ENCODE measurements around the gene XRCC4.

DNA sequence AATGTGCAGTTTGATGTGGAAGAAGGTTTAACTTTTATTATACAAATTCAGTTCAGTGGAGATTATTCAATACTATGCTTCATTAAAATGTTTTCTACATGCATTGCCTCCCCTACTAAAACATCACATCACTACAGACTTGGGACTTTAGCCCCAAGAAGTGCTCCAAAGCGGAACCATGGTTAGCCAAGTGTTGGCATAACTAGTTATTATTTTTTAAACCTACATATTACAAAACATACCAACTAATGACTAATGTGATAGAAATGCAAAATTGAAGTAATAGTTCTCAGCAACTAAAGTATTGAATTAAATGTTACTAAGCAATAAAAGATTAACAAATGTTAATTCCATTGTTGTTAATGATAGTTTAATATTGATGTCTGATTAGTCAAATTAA lies 74.5 kb downstream of the XRCC4 start:
- TF ChIP-seq, protein P1, sequence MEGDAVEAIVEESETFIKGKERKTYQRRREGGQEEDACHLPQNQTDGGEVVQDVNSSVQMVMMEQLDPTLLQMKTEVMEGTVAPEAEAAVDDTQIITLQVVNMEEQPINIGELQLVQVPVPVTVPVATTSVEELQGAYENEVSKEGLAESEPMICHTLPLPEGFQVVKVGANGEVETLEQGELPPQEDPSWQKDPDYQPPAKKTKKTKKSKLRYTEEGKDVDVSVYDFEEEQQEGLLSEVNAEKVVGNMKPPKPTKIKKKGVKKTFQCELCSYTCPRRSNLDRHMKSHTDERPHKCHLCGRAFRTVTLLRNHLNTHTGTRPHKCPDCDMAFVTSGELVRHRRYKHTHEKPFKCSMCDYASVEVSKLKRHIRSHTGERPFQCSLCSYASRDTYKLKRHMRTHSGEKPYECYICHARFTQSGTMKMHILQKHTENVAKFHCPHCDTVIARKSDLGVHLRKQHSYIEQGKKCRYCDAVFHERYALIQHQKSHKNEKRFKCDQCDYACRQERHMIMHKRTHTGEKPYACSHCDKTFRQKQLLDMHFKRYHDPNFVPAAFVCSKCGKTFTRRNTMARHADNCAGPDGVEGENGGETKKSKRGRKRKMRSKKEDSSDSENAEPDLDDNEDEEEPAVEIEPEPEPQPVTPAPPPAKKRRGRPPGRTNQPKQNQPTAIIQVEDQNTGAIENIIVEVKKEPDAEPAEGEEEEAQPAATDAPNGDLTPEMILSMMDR (IDR thresholded peaks at IDR 0.05) = no peak
- TF ChIP-seq, protein P2, sequence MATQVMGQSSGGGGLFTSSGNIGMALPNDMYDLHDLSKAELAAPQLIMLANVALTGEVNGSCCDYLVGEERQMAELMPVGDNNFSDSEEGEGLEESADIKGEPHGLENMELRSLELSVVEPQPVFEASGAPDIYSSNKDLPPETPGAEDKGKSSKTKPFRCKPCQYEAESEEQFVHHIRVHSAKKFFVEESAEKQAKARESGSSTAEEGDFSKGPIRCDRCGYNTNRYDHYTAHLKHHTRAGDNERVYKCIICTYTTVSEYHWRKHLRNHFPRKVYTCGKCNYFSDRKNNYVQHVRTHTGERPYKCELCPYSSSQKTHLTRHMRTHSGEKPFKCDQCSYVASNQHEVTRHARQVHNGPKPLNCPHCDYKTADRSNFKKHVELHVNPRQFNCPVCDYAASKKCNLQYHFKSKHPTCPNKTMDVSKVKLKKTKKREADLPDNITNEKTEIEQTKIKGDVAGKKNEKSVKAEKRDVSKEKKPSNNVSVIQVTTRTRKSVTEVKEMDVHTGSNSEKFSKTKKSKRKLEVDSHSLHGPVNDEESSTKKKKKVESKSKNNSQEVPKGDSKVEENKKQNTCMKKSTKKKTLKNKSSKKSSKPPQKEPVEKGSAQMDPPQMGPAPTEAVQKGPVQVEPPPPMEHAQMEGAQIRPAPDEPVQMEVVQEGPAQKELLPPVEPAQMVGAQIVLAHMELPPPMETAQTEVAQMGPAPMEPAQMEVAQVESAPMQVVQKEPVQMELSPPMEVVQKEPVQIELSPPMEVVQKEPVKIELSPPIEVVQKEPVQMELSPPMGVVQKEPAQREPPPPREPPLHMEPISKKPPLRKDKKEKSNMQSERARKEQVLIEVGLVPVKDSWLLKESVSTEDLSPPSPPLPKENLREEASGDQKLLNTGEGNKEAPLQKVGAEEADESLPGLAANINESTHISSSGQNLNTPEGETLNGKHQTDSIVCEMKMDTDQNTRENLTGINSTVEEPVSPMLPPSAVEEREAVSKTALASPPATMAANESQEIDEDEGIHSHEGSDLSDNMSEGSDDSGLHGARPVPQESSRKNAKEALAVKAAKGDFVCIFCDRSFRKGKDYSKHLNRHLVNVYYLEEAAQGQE (IDR thresholded peaks at IDR 0.05; ENCODE audit: low read depth, low read length) = no peak
- TF ChIP-seq TAF1 (IDR thresholded peaks at IDR 0.05; ENCODE audit: borderline replicate concordance, low read depth, low read length) (no peak), RAD21 (IDR thresholded peaks at IDR 0.05; ENCODE audit: low read length) (no peak), TEAD4 (IDR thresholded peaks at IDR 0.05; ENCODE audit: borderline replicate concordance, insufficient read depth) (no peak), NRF1 (IDR thresholded peaks at IDR 0.05; ENCODE audit: low read depth, low read length) (no peak), GABPA (IDR thresholded peaks at IDR 0.05; ENCODE audit: low read depth) (no peak)
